Thyroid gland (tissue), 4 donors: Measurements from ENCODE around the gene NCAPG.

Experiments
- CTCF ChIP-seq, 6 experiments: fragments of 200-600 bp in 3 of 6; fragments of 450-650 bp in 3 of 6; sonication (generic) in 3 of 6; IDR thresholded peaks; one replicate each; pipeline ENCODE4 v1.5.1; 2016 to 2019; ENCODE audit warnings: antibody characterized with exemption in 6 of 6, mild to moderate bottlenecking in 2 of 6, inconsistent platforms in 1 of 6, moderate library complexity in 1 of 6
- POLR2A ChIP-seq, 2 donors: fragments of 450-650 bp; IDR thresholded peaks; one replicate each; pipeline ENCODE4 v1.6.1; 2017; ENCODE audit warnings: antibody characterized with exemption in 2 of 2, mild to moderate bottlenecking in 2 of 2, moderate library complexity in 1 of 2

GRCh38 chr4:17877661-17878060 lies 66.9 kb downstream of the NCAPG start:
- TF ChIP-seq CTCF (IDR thresholded peaks at IDR 0.05), result no peak
- TF ChIP-seq POLR2A (IDR thresholded peaks at IDR 0.05), result no peak
